CD4-positive, alpha-beta T cell treated with Interleukin-6 for 4 hours (primary cell): Measurements from ENCODE around the gene UBE2Q2.
A peak's percentile ranks its signal among the peaks of the same experiment; 100 is the strongest.

Experiments
- DNase-seq: peaks from one replicate; pipeline ENCODE4 v3.0.0-alpha.2; 2020; ENCODE audit warnings: mixed read lengths

UBE2Q2 gene

GRCh38 chr15:75928680-75929608, 85.7 kb downstream of the UBE2Q2 start:
- peak; percentile 2 for DNase-seq

DNA sequence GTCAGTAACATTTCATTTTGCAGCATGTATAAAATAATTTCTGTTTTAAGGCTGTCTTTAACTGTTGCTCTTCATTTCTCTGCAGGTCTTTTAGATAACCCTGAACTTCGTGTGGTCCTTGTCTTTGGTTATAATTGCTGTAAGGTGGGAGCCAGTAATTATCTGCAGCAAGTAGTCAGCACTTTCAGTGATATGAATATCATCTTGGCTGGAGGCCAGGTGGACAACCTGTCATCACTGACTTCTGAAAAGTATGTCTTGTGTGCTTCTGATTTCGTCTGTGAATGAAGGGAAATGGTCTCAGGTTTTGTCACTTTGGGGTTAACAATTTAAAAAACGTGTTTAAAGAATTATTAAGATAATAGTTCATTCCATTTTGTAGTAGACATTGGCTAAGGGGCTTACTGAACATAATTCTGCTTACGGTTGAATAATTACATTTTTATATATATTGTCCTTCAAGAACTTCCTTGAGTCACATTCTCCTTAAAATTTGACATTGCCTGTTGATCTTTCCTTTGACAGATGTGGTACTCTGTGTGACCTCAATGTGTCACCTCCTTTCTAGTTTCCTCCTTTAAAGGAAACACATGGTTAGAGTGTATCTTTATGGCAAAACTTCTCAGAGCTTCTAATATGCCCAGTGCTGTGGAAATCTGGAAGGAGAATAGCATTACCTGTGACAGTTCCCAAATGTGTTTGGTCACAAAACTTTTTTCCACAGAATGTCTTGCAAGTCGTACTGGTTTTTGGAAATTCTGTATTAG, 86.7 kb downstream of the UBE2Q2 start:
- no peak for DNase-seq

DNA sequence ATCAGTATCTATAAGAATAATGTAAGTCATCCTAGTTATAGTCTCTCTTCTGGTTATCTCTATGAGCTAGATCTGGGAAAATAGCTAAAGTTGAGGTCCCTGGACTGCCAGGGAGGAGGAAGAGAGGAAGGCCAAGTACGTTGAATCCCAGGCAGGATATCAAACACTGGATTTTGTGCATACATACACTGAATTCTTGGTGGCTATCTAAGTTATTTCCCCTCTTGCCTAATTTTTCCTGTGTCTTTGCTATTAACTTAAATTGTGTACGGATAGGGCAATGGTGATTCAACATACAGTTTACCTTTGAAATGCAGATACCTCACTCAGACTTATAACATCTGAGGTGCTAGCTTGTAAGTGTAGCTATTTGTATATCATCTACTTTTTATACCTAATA, 87.6 kb downstream of the UBE2Q2 start:
- no peak for DNase-seq

DNA sequence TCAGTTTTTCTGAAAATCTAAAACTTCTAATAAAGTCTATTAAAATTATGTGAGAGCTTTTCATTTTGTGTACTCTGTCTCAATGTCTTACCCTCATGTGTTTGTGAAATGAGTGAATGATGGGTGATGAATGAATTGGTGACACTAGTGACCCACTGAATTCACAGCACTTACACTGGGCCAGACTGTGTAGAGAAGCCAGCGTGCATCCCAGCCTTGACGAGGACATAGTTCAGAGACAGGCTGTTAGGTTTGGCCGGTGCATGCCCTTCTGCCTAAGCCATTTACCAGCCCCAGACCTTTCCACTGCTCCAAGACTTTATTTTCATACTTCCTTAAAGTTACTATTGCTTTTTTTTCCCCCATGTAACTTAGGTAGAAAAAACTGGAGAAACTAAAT, 99.2 kb downstream of the UBE2Q2 start:
- DNase-seq, result no peak

- DNase-seq, result no peak
These were observed 100.0 kb downstream of the UBE2Q2 start for GRCh38 chr15:75943246-75943645.

DNA sequence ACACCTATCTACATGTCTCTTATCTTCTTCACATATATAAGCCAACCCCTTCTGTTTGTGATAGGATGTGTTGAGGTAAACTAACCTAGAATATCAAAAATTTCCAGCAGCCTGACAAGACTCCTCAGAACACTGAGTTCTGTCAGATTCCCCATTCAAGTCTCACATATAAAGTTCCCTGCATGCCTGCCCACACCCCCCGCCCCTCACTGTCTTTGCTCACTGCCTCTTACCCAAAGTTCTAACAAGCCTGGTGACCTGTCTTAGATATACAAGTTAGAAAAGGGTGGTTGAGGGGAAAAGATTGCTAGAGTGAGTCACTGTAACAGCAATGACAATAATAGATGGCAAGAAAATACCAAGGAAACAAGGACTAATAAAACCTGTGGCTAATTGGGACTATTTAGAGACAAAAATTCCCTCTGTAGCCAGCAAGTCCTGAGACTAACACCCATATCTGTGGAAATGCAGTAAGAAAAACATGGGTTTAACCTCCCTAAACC, 100.5 kb downstream of the UBE2Q2 start:
- no peak for DNase-seq

DNA sequence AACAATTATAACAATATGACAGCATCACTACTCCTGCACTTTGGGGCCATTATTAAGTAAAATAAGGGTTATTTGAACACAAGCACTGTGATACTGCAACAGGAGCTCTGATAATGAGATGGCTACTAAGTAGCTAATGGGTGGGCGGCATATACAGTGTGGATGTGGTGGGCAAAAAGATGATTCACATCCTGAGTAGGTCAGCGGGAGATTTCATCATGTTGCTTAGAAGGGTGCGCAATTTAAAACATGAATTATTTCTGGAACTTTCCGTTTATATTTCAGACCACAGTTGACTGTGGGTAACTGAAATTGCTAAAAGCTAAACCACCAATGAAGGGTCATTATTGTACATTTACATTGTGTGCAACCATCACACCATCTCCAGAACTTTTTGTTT, 102.7 kb downstream of the UBE2Q2 start:
- DNase-seq, result no peak

DNA sequence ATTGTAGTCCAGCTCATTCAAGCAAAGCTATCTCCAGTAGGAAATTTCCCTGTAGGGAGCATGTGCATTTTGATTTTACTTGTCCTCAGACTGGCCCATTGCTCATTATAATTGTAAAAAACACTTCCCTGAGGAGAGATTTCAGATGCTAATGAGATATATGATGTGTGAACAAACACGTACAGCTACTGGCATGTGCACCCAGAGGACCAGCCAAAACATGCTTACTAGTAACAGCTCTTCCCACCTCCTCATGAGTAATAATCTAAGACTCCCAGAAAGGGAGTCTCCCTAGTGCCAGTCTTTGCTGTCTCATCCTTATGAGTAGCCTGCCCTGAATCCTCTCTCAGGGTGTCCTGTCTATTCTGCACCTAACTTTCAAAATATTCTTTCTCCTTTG, 103.8 kb downstream of the UBE2Q2 start:
- no peak for DNase-seq

GRCh38 chr15:75948761-75949296, 105.6 kb downstream of the UBE2Q2 start:
- no peak for DNase-seq
